ENCODE results near the gene HDAC8.
A peak's percentile ranks its signal among the peaks of the same experiment; 100 is the strongest.

HDAC8 gene

GRCh38 chrX:72572248-72573157 is at the start of gene HDAC8:
Gene HDAC8, minus strand, starts transcription at chrX:72572843. Its CDS starts 82 bp downstream, at chrX:72572761.
- Histone ChIP-seq H3K27me3 (replicated peaks; ENCODE audit: control insufficient read depth, insufficient read depth, low read length) (no peaks in the 10 kb centered on the region), H3K4me3 (replicated peaks; ENCODE audit: low read depth, low read length) (peak within 1 kb of the TSS; percentile 69), H3K36me3 (ENCODE audit: control insufficient read depth, insufficient read depth, low read length) (peaks cover 2% of the 10 kb centered on the region)
- no peak for TF ChIP-seq CTCF (IDR thresholded peaks at IDR 0.05; ENCODE audit: insufficient read depth, low read length, poor library complexity, severe bottlenecking)
- DNase-seq (ENCODE audit: extremely low read depth, insufficient read length) = peak; percentile 61

GRCh38 chrX:72621625-72622485 is 49.2 kb upstream of the HDAC8 start:
- peak; percentile 50 for DNase-seq (ENCODE audit: extremely low read depth, insufficient read length)
- H3K36me3 ChIP-seq (ENCODE audit: control insufficient read depth, insufficient read depth, low read length) = no peaks in the 10 kb centered on the region
- TF ChIP-seq CTCF (IDR thresholded peaks at IDR 0.05; ENCODE audit: insufficient read depth, low read length, poor library complexity, severe bottlenecking) = no peak
- no peak overlapping the region for H3K4me3 ChIP-seq (replicated peaks; ENCODE audit: low read depth, low read length)
- H3K27me3 ChIP-seq (replicated peaks; ENCODE audit: control insufficient read depth, insufficient read depth, low read length) = no peaks in the 10 kb centered on the region

GRCh38 chrX:72621163-72621562 is 48.5 kb upstream of the HDAC8 start:
- no peak for TF ChIP-seq CTCF (IDR thresholded peaks at IDR 0.05; ENCODE audit: insufficient read depth, low read length, poor library complexity, severe bottlenecking)

GRCh38 chrX:72620550-72621145 is 48.0 kb upstream of the HDAC8 start:
- Histone ChIP-seq H3K4me3 (replicated peaks; ENCODE audit: low read depth, low read length) (no peak overlapping the region), H3K36me3 (ENCODE audit: control insufficient read depth, insufficient read depth, low read length) (no peaks in the 10 kb centered on the region), H3K27me3 (replicated peaks; ENCODE audit: control insufficient read depth, insufficient read depth, low read length) (no peaks in the 10 kb centered on the region)
- DNase-seq (ENCODE audit: extremely low read depth, insufficient read length) = no peak
- TF ChIP-seq CTCF (IDR thresholded peaks at IDR 0.05; ENCODE audit: insufficient read depth, low read length, poor library complexity, severe bottlenecking) = no peak

More at GRCh38 chrX:72621163-72621562, 48.5 kb upstream of the HDAC8 start:
- DNase-seq (ENCODE audit: extremely low read depth, insufficient read length) = no peak
- Histone ChIP-seq H3K27me3 (replicated peaks; ENCODE audit: control insufficient read depth, insufficient read depth, low read length) (no peaks in the 10 kb centered on the region), H3K36me3 (ENCODE audit: control insufficient read depth, insufficient read depth, low read length) (no peaks in the 10 kb centered on the region), H3K4me3 (replicated peaks; ENCODE audit: low read depth, low read length) (no peak overlapping the region)

GRCh38 chrX:72609313-72609712 is 36.7 kb upstream of the HDAC8 start:
- H3K27me3 ChIP-seq (replicated peaks; ENCODE audit: control insufficient read depth, insufficient read depth, low read length) = no peaks in the 10 kb centered on the region
- DNase-seq (ENCODE audit: extremely low read depth, insufficient read length) = no peak
- H3K36me3 ChIP-seq (ENCODE audit: control insufficient read depth, insufficient read depth, low read length) = no peaks in the 10 kb centered on the region
- H3K4me3 ChIP-seq (replicated peaks; ENCODE audit: low read depth, low read length) = no peak overlapping the region
- peak; percentile 24 for TF ChIP-seq CTCF (IDR thresholded peaks at IDR 0.05; ENCODE audit: insufficient read depth, low read length, poor library complexity, severe bottlenecking)
